ENCODE results near the gene RALGPS1.
"Not testable (repeated sequence)": the region's sequence is repeated elsewhere in the genome, so short reads cannot be mapped to it uniquely, and the experiment has no call there.

The RALGPS1 gene

DNA sequence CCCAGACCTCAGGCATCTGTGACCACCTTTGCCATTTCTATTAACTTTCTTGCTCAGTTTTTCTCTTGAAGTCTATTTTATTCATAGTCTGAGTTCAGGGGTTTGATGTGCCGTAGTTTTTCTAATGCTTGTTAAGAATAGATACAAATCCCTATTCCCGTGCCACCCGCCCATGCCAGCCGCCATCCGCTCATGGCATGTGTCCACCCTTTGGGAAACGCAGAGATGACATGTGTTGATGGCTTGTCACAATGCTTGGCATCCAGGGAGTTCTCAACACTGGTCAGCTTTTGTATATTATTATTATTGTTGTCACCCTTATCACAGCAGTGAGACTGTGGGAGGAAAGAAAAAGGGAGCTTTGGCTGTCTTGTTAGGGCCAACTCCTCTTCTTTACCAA lies 225.2 kb downstream of the RALGPS1 start:
- DNase-seq: no peak

DNA sequence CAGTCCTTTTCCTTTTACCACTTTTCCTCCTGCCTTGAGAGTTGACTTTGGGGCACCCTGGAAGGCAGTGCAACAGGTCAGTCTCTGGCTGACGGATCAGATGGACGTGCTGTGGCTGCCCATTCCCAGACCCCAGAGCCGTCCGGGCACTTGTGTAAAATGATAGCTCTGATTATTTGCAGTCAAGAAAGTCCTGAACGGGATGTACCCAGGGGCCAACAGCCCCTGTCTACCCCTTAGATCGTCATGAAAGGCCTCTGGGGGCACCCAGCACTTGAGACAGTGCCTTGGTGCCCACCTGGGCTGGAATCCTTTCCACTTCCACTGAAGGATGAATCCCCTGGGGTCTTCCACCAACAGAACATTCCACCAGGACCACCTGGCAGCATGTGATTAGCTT lies 225.6 kb downstream of the RALGPS1 start:
- no peak for DNase-seq

DNA sequence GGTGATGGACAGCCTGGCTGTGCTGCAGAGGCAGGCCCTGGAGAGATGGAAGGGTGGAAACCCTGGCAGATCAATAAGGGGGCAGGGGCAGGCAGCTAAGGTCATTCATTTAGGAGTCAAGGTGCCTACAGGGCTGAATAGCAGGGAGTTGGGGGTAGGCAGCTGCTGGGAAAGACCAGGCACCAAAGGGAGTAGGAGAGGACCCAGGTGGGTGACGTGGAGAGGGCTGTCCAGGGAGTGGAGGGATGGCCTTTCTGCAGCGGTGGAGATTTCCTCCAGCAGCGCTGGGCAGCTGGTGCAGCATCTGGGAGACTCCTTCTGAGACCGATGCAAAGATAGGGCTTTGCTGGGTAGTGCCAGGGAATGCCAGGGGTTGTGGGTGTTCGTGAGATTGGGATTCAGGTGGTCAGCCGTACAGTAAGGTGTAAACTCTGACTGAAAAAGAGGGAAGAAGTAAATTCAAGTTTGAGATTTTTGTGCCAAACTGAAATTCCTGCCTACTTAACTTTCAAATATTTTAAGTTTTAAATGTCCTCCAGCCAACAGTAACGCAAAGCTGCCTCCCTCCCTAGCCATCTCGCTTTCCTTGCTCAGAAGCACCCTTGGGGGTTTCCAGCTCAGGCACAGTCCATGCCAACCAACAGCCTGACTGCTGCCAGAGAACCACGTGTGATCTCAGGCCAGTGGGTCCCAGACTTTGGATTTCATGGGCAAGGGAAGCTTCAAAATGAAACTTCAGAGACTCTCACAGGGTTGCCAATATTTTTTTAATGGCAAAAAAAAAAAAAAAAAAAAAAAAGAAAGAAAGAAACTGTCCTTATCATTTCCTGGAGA lies 226.5 kb downstream of the RALGPS1 start:
- DNase-seq: no peak

DNA sequence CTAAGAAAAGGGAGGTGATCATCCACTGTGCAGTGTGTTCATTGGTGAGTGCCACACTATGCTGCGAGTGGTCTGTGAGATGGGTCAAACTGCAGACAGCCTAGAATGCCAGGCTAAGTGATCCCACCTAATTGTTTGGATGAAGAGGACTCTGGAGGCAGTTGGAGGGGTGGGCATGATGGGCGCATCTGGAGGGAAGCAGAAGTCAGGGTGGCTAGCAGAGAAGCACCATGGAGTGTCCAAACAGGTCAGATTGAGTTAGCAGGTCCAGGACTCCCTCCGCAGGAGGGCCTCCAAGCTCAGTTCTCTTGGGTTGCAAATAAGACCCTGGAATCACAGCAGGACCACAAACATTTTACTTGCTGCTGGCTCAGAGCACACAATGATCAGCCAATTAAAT lies 227.7 kb downstream of the RALGPS1 start:
- DNase-seq: no peak

DNA sequence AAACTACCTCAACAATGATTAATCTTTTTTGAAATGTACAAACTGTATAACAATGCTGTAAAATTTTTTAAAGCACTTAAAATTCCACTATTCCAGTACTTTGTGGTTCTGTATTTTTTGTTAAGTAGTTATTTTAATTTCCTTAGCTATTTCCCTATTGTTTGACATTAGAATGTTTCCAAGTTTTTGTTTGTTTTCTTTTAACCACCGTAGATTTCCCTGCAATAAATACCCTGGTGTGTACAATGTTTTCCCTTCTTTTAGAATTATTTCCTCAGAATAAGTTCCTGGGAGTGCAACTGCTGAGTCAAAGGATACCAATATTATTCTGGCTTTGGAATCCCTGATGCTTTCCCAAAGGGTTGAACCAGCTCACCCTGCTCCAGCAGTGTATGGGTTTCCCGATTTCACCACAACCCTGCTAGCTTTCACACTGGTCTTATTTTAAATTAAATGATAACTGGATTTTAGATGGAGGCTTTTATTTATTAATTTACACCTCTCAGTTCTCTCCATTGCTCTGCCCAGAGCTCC lies 228.4 kb downstream of the RALGPS1 start:
- DNase-seq: no peak

DNA sequence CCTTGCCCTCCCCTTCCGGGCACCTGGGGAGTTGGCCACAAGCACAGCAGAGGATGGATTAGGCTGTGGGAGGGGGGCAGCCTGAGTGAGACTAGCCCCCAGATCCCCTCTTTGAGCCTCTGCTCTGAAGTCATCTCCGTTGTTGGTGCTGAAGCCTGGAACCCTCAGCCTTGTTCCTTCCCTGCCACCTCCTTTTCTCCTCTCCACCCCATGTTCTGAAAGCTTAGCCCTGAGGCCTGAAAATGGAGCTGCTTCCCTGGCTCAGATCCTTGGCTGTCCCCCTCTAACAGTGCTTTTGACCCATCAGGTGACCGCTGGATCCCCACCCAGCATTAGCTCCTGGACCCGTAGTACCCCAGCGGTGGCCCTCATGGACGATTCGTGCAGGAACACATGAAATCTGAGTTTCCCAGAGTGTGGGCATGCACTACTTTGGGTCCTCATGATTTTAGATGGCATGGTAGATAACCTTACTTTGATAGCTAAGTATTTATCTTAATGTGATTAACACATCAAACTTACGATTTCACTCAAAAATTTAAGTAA lies 229.4 kb downstream of the RALGPS1 start:
- no peak for DNase-seq

DNA sequence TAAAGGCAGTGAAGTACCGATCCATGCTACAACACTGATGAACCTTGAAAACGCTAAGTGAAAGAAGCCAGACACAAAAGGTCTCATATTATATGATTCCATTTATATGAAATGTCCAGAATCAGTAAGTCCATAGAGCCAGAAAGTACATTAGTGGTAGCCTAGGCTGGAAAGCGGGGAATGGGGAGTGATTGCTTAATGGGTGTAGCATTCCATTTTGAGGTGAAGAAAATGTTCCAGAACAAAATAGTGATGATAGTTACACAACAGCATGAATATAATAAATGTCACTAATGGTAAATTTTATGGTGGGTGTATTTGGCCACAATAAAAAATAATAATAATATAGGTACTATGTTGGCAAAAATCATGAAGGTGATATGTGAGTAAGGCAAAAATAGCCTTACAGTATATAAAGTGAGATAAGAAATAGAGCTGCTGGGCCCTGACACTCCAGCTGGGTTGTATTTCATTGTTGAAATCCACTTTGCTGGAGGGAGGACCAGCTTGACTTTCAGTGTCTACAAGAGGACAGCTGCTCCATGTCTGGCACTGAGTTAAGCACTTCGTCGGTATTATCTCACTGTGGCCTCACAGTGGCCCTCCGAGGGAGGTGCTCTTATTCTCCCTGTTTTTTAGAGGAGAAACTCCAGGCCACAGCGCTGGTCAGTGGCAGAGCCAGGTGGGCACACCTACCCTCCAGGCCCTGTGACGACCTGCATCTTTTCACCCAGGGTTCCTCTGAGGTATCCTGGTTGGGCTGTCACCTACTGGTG lies 230.3 kb downstream of the RALGPS1 start:
- DNase-seq: no peak

DNA sequence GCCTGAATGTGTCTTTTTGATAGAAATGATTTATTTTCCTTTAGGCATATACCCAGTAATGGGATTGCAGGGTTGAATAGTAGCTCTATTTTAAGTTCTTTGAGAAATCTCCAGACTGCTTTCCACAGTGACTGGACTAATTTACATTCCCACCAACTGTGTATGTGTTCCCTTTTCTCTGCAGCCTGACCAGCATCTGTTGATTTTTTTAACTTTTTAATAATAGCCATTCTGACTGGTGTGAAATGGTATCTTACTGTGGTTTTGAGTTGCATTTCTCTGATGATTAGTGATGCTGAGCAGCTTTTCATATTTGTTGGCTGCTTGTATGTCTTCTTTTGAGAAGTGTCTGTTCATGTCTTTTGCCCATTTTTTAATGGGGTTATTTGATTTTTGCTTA lies 232.3 kb downstream of the RALGPS1 start:
- DNase-seq: not testable (repeated sequence)

DNA sequence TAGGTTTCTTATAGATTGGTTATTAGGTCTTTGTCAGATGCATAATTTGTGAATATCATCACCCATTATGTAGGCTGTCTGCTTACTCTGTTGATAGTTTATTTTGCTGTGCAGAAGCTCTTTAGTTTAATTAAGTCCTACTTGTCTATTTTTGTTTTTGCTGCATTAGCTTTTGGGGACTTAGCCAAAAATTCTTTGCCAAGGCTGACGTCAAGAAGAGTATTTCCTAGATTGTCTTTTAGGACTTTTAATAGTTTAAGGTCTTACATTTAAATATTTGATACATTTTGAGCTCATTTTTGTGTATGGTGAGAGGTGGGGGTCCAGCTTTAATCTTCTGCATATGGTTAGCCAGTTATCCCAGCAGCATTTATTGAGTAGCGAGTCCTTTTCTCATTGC lies 232.7 kb downstream of the RALGPS1 start:
- DNase-seq: no peak

DNA sequence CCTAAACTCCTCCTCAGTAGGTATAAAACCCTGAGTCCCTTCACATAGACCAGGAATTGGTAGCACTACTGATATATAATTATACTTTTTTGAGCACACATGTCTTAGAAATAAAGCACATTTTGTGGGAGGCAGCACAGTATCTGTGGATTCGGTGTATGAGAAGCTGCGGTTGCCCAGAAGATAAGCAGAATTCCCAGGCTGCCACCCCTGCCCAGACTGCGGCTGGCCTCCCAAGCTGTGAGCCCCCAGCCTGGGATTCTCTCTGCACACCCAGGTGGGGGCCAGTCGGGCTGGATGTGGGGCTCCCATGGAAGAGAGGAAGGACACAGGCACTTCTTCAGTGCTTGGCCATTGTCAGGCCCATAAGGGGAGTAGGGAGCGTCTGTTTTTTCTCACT lies 233.4 kb downstream of the RALGPS1 start:
- no peak for DNase-seq

DNA sequence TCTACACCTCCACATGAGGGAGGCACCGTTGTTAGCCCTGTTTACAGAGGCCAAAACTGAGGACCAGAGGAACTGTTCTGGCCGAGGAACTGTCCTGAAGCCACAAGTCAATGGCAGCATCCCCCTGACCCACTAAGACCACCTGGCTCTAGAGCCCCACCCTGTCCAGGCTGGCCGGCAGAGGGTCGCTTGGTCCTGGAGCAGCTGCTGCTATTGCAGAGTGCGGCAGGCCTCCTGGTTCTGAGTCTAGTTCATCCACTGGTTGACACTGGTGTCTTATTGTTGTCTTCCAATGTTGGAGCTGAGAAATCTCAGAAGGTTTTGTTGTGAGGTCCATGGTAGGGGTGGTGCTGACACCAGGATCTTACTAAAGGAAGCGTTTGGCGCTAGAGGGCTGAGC lies 234.4 kb downstream of the RALGPS1 start:
- no peak for DNase-seq

DNA sequence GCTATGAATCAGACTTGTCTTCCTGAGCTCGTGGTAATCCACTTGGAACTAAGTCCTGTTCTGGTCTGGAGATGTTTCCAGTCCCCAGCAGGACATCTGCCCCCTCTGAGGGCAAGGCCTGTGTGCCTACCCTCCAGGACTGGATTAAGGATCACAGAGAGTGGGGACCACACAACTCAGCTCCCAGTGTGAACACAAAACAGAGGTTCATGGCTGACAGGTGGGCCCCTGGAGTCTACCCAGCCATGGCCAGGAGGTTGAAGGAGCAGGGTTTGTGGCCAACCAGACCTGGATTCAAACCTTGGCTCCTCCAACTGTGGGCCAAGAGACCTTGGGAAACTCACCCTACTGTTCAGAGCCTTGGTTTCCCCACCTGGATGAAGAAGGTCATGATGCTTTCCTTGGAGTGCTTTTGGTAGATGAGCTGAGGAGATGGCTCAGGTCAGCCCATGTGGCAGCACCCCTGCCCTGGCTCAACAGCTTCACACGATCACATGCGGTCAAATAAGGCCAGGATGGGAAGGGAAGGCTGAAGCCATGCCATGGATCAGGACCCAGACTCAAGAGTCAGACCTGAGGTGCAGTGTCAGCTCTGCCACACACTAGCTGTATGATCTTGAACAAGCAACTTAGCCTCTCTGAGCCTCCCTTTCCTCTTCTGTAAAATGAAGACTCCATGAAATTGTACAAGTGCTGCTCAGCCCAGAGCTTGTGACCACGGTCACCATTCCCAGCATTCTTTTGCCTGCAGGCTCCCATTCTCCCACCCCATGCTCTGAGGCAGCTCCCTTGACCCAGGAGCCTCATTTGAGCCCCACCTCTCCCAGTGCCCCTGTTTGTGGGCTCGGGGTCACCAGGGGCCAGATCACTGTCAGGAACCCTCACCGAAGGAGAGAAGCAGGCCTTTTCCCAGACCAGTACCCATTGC lies 235.1 kb downstream of the RALGPS1 start:
- no peak for DNase-seq

DNA sequence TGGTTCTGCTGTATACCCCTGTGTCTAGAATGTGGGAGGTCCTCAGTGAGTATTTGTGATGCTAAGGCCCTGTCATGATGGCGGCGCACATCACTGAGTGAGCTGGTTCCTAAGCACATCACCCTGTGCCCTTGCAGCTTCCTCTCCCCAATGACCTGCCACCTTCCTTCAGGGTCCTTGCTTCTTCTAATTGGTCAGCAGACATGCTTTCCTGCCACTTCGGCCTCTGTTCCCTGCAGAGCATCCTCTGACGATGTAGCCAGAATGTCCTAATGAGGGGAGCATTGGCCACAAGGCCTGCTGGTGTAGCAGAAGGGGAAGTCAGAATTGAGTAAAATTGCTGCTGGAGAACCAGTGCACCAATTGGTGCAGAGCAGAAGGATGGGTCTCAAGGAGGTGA lies 238.9 kb downstream of the RALGPS1 start:
- no peak for DNase-seq

DNA sequence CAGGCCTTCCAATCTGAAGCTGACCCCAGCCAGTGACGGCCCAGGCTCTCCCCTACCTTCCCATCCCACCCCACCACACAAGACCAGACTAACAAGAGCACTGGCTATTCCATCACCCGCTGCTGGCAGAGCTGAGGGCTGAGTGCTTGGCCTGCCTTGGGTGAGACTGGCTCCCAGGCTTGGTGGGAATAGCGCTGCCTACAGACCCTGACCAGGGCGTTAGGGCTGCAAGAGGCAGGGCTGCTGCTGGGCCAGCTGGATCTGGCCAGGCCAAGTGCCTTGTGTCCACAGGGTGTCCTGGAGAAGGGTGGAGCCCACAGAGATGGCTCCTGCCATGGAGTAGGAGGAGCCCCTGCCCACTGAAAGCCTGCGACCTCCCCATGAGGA lies 239.4 kb downstream of the RALGPS1 start:
- DNase-seq: no peak

DNA sequence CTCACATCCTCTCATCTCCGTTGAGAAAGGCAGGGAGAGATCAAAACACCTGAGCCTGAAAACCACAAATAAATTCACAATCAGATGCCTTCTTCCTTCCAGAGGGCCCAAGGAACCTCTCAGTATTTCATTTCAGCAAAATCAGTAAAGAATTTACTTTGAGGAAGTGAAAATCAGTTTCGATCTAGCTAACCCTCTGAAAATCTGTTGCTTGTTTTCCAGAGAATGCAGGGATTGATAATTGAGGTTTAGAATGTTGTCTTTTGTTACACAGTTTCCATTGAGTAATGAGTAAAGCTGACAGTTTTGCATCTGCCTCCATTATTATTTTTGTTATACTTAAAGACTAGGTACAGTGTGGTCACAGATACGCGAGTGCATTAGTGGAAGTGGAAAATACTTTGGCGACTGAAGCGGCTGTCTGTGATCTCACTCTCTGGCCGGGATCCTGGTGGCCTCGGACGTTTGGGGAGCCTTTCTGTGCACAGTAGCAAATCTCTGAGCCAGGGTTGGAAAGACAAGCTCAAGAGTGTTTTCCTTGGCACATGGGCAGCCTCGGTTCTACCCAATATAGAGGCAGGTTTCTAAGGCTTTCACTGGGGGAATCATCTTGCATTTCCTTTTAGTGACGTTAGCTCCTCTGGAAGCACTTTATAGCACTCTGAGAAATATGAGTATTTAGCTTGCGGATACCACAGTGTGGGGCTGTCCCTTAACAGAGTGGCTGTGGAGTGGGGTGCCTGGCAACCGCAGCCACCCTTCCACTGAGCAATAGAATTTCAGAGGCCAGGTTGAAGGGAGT lies 240.0 kb downstream of the RALGPS1 start:
- DNase-seq: no peak

DNA sequence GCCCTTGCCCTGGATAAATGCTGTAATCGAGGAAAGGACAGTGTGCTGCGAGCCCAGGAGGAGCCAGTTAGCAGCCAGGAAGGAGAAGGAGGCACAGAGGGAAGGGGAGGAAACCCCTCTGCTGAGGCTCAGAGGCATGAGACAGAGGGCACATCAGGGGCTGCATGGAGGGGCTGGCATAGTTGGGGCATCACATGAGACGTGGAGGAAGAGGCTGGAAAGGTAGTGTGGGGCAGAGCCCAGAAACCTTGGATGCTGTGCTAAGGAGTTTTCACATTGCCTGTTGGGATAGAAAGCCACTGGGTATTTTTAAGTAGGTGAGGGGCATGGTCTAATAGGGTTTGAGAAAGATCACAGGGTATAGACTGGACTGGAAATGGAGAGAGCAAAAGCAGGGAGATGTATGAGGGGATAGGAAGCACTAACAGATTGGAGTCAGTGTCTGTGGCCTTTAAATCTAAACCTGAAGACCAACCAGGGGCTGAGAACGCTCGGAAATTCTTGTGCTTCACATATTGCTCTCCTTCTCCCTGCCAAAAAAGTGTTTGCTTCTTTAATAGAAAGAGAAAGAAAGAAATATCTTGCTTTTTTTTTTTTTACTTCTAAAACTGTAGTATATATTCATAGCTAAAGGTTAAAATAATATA lies 240.9 kb downstream of the RALGPS1 start:
- no peak for DNase-seq

DNA sequence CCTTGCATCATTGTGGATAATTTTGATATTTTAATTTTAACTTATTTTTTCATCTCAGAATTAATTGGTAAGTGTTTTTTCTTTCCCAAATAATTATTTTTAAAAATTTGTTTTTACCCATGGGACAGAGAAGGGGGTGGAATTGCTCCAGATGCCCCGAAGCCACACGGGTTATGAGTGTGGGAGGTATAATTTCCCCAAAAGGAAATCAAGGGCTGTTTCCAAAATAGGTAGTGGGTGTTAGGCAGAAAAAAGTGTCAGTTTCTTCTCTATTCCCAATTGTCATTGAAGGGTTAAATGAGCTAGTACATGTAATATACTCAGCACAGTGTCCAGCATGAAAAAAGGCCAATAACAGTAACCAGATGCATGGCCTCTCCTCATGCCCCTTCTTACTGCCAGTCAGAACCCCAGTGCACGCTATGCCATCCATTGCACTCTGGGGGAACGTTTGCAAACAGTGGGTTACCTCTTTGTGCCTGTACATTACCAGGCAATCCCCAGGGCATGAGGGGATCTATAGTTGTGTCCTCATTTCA lies 244.3 kb downstream of the RALGPS1 start:
- no peak for DNase-seq

DNA sequence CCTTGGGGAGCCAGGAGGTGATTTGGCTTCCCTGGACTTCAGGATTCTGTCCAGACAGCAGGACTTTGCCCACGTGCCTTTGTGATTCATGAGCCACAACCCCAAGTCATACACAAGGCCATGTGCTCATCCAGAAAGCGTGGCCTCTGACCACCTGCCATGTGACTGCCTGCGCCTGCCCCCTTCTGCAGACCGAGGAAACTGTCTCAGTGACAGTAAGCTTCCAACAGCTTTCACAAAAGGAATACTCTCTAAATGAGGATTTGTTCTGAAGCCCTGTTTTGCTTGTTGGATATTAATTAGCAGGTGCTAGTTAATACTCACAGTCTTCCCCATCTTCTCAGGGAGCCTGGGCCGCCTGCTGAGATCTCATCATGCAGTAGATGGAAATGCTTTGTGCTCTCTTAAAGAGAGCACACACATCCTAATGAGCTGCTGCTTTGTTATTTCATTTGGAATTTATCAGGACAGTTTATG lies 244.8 kb downstream of the RALGPS1 start:
- DNase-seq: peak; percentile 13

DNA sequence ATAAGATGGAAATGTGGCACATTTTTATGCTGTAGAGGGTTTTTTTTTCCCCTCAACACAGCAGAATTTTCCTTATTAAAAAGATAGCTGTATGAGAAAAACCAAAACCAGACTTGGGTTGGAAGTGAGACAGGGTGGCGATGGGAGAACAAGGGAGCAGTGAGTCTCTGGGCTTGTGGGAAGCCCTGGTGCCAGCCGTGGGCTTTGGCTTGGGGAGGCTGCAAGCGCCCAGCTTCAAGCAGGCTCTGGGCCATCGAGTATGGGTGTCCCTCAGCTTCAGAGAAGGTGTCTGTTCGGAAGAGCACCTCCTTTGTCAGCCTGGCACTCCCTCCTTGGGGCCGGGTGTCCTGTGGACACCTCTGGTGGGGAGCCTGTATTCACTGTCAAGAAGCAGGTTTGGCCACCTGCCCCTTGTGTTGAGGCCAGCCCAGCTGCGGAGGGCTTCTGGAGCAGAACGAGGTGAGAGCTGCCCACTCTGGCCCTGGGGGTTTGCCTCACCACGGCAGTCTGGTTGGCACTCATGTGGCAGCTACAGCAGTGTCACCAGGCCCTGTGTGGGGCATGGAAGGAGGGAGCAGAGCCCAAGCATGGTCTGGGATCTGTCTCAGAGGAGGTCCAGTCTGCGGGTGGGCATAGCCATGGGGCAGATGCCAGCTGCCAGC lies 245.5 kb downstream of the RALGPS1 start:
- no peak for DNase-seq

DNA sequence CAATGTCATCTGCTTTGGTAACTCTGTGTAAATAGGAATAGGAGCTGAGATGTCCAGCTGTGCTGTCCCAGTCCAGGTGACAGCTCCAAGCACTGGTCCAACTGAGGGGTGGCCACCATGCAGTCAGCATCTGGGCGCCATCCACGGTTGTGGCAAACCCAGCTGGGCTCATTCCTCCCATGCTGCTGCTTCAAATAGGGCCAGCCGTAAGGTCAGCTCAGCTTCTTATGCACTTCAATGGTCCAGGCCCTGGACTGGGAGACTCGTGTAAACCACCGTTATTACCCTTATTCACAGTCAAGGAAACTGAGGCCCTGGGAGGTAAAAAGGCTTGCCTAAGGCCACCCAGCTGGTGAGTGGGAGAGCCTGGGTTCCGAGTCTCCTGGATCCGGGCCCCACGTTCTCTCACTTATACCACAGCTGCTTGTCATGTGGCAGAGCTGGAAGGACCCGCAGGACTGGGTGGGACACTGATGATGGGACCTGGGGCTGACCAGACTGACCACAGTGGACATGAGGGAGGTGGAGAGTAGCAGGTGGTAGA lies 246.6 kb downstream of the RALGPS1 start:
- no peak for DNase-seq
